GM12865 (cell line): Measurements from ENCODE around the gene GPR87.
A peak's percentile ranks its signal among the peaks of the same experiment; 100 is the strongest.

Experiments
- DNase-seq: peaks from one replicate; pipeline ENCODE4 v3.0.0; 2010; ENCODE audit warnings: low read depth
- H3K4me3 ChIP-seq: 2 replicates; pipeline ENCODE4 v1.5.1; 2011; ENCODE audit warnings: mild to moderate bottlenecking, low read depth, low read length, control low read depth
- TF ChIP-seq, protein P1 (sequence below): IDR thresholded peaks from 2 replicates; pipeline ENCODE4 v1.5.1; 2011; ENCODE audit warnings: low read length, control low read depth, low read depth, inconsistent platforms; ENCODE audit not compliant: insufficient read depth; ENCODE audit errors: missing control alignments

The GPR87 gene, protein sequence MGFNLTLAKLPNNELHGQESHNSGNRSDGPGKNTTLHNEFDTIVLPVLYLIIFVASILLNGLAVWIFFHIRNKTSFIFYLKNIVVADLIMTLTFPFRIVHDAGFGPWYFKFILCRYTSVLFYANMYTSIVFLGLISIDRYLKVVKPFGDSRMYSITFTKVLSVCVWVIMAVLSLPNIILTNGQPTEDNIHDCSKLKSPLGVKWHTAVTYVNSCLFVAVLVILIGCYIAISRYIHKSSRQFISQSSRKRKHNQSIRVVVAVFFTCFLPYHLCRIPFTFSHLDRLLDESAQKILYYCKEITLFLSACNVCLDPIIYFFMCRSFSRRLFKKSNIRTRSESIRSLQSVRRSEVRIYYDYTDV

GRCh38 chr3:151316267-151316991 is at the start of gene GPR87:
TSS of gene GPR87 (minus strand) at chr3:151316820. CDS start at chr3:151300100, 16,720 bp downstream.
- peak; percentile 30 for DNase-seq
- TF ChIP-seq, protein P1, sequence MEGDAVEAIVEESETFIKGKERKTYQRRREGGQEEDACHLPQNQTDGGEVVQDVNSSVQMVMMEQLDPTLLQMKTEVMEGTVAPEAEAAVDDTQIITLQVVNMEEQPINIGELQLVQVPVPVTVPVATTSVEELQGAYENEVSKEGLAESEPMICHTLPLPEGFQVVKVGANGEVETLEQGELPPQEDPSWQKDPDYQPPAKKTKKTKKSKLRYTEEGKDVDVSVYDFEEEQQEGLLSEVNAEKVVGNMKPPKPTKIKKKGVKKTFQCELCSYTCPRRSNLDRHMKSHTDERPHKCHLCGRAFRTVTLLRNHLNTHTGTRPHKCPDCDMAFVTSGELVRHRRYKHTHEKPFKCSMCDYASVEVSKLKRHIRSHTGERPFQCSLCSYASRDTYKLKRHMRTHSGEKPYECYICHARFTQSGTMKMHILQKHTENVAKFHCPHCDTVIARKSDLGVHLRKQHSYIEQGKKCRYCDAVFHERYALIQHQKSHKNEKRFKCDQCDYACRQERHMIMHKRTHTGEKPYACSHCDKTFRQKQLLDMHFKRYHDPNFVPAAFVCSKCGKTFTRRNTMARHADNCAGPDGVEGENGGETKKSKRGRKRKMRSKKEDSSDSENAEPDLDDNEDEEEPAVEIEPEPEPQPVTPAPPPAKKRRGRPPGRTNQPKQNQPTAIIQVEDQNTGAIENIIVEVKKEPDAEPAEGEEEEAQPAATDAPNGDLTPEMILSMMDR = no peak
- H3K4me3 ChIP-seq = no peak within 1 kb of the TSS

DNA sequence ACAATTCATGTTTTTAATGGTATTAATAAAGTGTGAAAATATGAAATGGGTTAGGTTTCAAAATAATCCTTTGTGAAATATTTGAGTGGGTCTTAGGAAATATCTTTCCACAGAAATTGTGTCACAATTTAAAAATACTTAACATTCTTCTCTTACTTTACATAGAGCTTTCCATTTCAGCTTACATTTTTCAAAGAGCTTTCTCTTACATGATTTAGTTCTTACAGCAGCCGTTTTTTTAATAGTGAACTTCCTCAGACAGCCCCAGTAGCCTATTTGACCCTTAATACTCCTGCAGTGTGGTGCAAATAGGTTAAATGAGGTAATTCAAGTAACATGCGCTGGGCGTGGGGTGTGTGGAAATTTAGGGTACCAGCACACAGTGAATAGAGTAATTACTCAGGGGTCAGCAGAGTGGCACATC is 46.1 kb upstream of the GPR87 start:
- no peak overlapping the region for H3K4me3 ChIP-seq
- TF ChIP-seq, protein P1 = no peak
- DNase-seq = no peak

GRCh38 chr3:151357463-151357850 is 40.8 kb upstream of the GPR87 start:
- TF ChIP-seq, protein P1 = no peak
- no peak overlapping the region for H3K4me3 ChIP-seq
- no peak for DNase-seq

DNA sequence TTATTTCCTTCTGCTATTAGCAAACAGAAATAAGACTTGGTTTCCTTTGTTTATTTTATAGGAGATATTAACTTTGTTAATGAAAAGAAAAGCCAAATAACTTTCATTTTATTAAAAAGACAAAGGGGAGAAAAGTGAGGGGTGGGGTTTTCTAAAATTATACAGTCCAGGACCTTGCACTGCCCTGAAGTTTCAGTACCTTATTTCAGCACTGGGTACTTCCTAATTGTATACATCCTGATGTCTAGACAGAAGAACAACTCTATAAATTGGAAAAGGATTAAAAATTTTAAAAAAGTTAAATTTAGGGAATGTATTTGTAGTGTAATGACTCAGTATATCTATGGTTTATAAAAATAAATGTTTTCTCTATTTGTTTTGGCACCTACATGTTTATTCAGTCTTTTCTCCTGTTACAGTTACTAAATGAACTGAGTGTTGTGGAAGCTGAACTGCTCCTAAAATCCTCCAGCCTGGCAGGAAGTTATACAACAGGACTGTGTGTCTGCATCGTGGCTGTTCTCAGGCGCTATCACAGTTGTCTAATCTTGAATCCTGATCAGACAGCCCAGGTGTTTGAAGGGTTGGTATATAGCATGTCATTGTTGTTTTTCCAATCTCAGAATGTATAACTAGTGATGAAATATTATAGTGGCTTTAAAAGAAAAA is 40.3 kb upstream of the GPR87 start:
- TF ChIP-seq, protein P1 = no peak
- DNase-seq = no peak

GRCh38 chr3:151351648-151352047 is 35.0 kb upstream of the GPR87 start:
- TF ChIP-seq, protein P1 = no peak
- no peak for DNase-seq

More for the DNA sequence above, 40.3 kb upstream of the GPR87 start:
- no peak overlapping the region for H3K4me3 ChIP-seq

GRCh38 chr3:151351219-151351618 is 34.6 kb upstream of the GPR87 start:
- H3K4me3 ChIP-seq = no peak overlapping the region
- DNase-seq = peak; percentile 30
- TF ChIP-seq, protein P1 = no peak

More at GRCh38 chr3:151351648-151352047, 35.0 kb upstream of the GPR87 start:
- H3K4me3 ChIP-seq = no peak overlapping the region
